H1 (cell line): ENCODE data around the gene CDKN2C. TPM values are rescaled to one million over a fixed set of nuclear protein-coding genes. Genes with fewer than 3 reads are reported as not detected.

Source experiments
- CTCF ChIA-PET: fragments of 300-600 bp; sonication (Branson Sonifier 250); formaldehyde crosslinking; loops from one replicate; lab custom pipeline; 2021; ENCODE audit not compliant: partially characterized antibody; lab: Charles Lee
- POLR2A ChIA-PET: fragments of 300-600 bp; sonication (Branson Sonifier 250); formaldehyde crosslinking; loops from one replicate; lab custom pipeline; 2021; ENCODE audit warnings: inconsistent platforms; ENCODE audit not compliant: partially characterized antibody; lab: Charles Lee
- DNase-seq, 2 experiments: peaks; one replicate each; pipeline versions ENCODE4 v3.0.0 to v3.0.0-alpha.2; 2010 to 2022; ENCODE audit warnings: low spot score in 2 of 2, low read depth in 1 of 2, mixed read lengths in 1 of 2
- FAIRE-seq: peaks from 2 replicates; lab custom pipeline; 2011; peaks lifted over from hg19 to GRCh38; lab: Jason Lieb, UNC
- H2AFZ ChIP-seq: 2 replicates; pipeline ENCODE4 v1.8.1; 2012; ENCODE audit warnings: low read length, inconsistent platforms
- H2AK5ac ChIP-seq: 2 replicates; pipeline ENCODE4 v1.6.1; 2013; ENCODE audit warnings: low read depth, low read length
- H2BK120ac ChIP-seq: replicated peaks from 2 replicates; pipeline ENCODE3; 2013; ENCODE audit warnings: low read depth, low read length, inconsistent platforms
- H2BK12ac ChIP-seq: 2 replicates; pipeline ENCODE4 v1.6.1; 2013; ENCODE audit warnings: low read depth, low read length
- H2BK15ac ChIP-seq: 2 replicates; pipeline ENCODE4 v1.6.1; 2013; ENCODE audit warnings: low read length
- H2BK20ac ChIP-seq: 2 replicates; pipeline ENCODE4 v1.6.1; 2013; ENCODE audit warnings: low read length
- H2BK5ac ChIP-seq: 2 replicates; pipeline ENCODE4 v1.6.1; 2013; ENCODE audit warnings: low read depth, low read length
- H3K14ac ChIP-seq: 2 replicates; pipeline ENCODE4 v1.6.1; 2013; ENCODE audit warnings: inconsistent platforms; ENCODE audit not compliant: insufficient read length
- H3K18ac ChIP-seq: 2 replicates; pipeline ENCODE4 v1.6.1; 2013; ENCODE audit warnings: low read length; ENCODE audit errors: extremely low read depth
- H3K23ac ChIP-seq: 2 replicates; pipeline ENCODE4 v1.6.1; 2013; ENCODE audit warnings: inconsistent platforms; ENCODE audit not compliant: insufficient read length
- H3K23me2 ChIP-seq: 2 replicates; pipeline ENCODE4 v1.6.1; 2013; ENCODE audit warnings: low read depth, low read length
- H3K27ac ChIP-seq: 2 replicates; pipeline ENCODE4 v1.6.1; 2011; ENCODE audit warnings: low read depth, low read length, inconsistent platforms
- H3K27me3 ChIP-seq, 4 experiments: replicated peaks in 1 of 4; 1 replicate in 1 of 4; 2 replicates in 3 of 4; pipeline versions ENCODE4 v1.6.1 to v1.8.1; 2011 to 2013; ENCODE audit warnings: low read length in 3 of 4, mild to moderate bottlenecking in 3 of 4, inconsistent platforms in 2 of 4, mixed read lengths in 2 of 4, moderate library complexity in 1 of 4; ENCODE audit not compliant: control insufficient read depth in 3 of 4, insufficient read depth in 3 of 4; ENCODE audit errors: extremely low read depth in 1 of 4
- H3K36me3 ChIP-seq, 4 experiments: 2 replicates each; pipeline versions ENCODE4 v1.6.1 to v1.8.1; 2011 to 2013; ENCODE audit warnings: mild to moderate bottlenecking in 4 of 4, low read length in 3 of 4, moderate library complexity in 2 of 4, control low read depth in 1 of 4, inconsistent platforms in 1 of 4; ENCODE audit not compliant: insufficient read depth in 4 of 4, control insufficient read depth in 2 of 4
- H3K4ac ChIP-seq: replicated peaks from 2 replicates; pipeline ENCODE3; 2013; ENCODE audit warnings: low read length, low read depth, mixed read lengths, inconsistent platforms; ENCODE audit not compliant: insufficient read length
- H3K4me1 ChIP-seq, 4 experiments: replicated peaks in 1 of 4; 1 replicate in 1 of 4; 2 replicates in 3 of 4; pipeline versions ENCODE4 v1.6.1 to v1.8.1; 2011 to 2013; ENCODE audit warnings: low read length in 3 of 4, inconsistent platforms in 2 of 4, mixed read lengths in 1 of 4; ENCODE audit not compliant: insufficient read depth in 4 of 4, control insufficient read depth in 3 of 4
- H3K4me2 ChIP-seq, 2 experiments: 2 replicates each; pipeline versions ENCODE4 v1.6.1 to v1.8.1; 2011 to 2013; ENCODE audit warnings: low read depth in 2 of 2, low read length in 2 of 2, control low read depth in 1 of 2, inconsistent platforms in 1 of 2, mild to moderate bottlenecking in 1 of 2; ENCODE audit not compliant: insufficient read depth in 1 of 2
- H3K4me3 ChIP-seq, 4 experiments: fragments of 200-600, 300-600 bp in 1 of 4; sonication (generic), shearing (Covaris generic), sonication (Bioruptor Twin) in 1 of 4; 2 replicates each; pipeline versions ENCODE4 v1.5.1 to v1.8.1; 2011 to 2016; ENCODE audit warnings: low read length in 4 of 4, low read depth in 3 of 4, control low read depth in 2 of 4, inconsistent platforms in 2 of 4, mild to moderate bottlenecking in 2 of 4, mixed read lengths in 1 of 4, moderate library complexity in 1 of 4; ENCODE audit not compliant: insufficient read depth in 2 of 4; ENCODE audit errors: extremely low read depth in 1 of 4
- H3K56ac ChIP-seq: replicated peaks from 2 replicates; pipeline ENCODE3; 2013; ENCODE audit warnings: low read depth, mild to moderate bottlenecking, mixed read lengths, low read length, inconsistent platforms; ENCODE audit not compliant: insufficient read length
- H3K79me1 ChIP-seq: 2 replicates; pipeline ENCODE4 v1.6.1; 2013; ENCODE audit warnings: low read depth, low read length, control low read depth
- H3K79me2 ChIP-seq, 2 experiments: 2 replicates each; pipeline versions ENCODE4 v1.6.1 to v1.8.1; 2012 to 2013; ENCODE audit warnings: low read length in 2 of 2, mild to moderate bottlenecking in 2 of 2, inconsistent platforms in 1 of 2; ENCODE audit not compliant: insufficient read depth in 2 of 2, control insufficient read depth in 1 of 2
- H3K9ac ChIP-seq, 4 experiments: replicated peaks in 1 of 4; 1 replicate in 1 of 4; 2 replicates in 3 of 4; pipeline versions ENCODE4 v1.6.1 to v1.8.1; 2011 to 2013; ENCODE audit warnings: low read depth in 3 of 4, low read length in 3 of 4, control low read depth in 2 of 4, mild to moderate bottlenecking in 2 of 4, moderate library complexity in 2 of 4, inconsistent platforms in 1 of 4; ENCODE audit errors: extremely low read depth in 1 of 4
- H3K9me3 ChIP-seq, 2 experiments: 2 replicates each; pipeline versions ENCODE4 v1.6.1 to v1.8.1; 2012 to 2013; ENCODE audit warnings: mild to moderate bottlenecking in 2 of 2, moderate library complexity in 2 of 2, control low read depth in 1 of 2, inconsistent platforms in 1 of 2, low read depth in 1 of 2, low read length in 1 of 2, mixed read lengths in 1 of 2; ENCODE audit not compliant: insufficient read depth in 2 of 2
- H4K20me1 ChIP-seq, 2 experiments: replicated peaks in 1 of 2; 2 replicates each; pipeline versions ENCODE3 to v1.8.1; 2011 to 2013; ENCODE audit warnings: inconsistent platforms in 2 of 2, low read length in 2 of 2, mild to moderate bottlenecking in 1 of 2; ENCODE audit not compliant: insufficient read depth in 2 of 2, control insufficient read depth in 1 of 2
- H4K5ac ChIP-seq: 2 replicates; pipeline ENCODE4 v1.6.1; 2013; ENCODE audit warnings: low read length, low read depth, mixed read lengths, inconsistent platforms; ENCODE audit not compliant: insufficient read length
- H4K8ac ChIP-seq: 2 replicates; pipeline ENCODE4 v1.8.0; 2013; ENCODE audit warnings: mild to moderate bottlenecking, moderate library complexity, low read length, inconsistent platforms; ENCODE audit not compliant: insufficient read depth; ENCODE audit errors: extremely low read depth
- H4K91ac ChIP-seq: replicated peaks from 2 replicates; pipeline ENCODE3; 2013; ENCODE audit warnings: low read length, mixed read lengths, inconsistent platforms; ENCODE audit not compliant: insufficient read length
- ASH2L ChIP-seq: fragments of 200-600, 300-600 bp; sonication (generic); IDR thresholded peaks from one replicate; pipeline ENCODE4 v1.7.1; 2017; ENCODE audit warnings: low read length
- CTBP2 ChIP-seq: IDR thresholded peaks from 2 replicates; pipeline ENCODE4 v1.7.0; 2011; ENCODE audit warnings: borderline replicate concordance, mild to moderate bottlenecking, moderate library complexity, mixed read lengths, low read length; ENCODE audit not compliant: insufficient read depth, insufficient read length
- GABPA ChIP-seq: IDR thresholded peaks from 2 replicates; pipeline ENCODE4 v1.6.1; 2011; ENCODE audit warnings: mild to moderate bottlenecking, low read length, moderate library complexity, borderline replicate concordance; ENCODE audit not compliant: insufficient read depth
- HDAC2 ChIP-seq, 2 experiments: fragments of 300-600 bp in 1 of 2; sonication (generic) in 1 of 2; IDR thresholded peaks; 2 replicates each; pipeline ENCODE4 v1.6.1; 2011 to 2012; ENCODE audit warnings: low read depth in 2 of 2, low read length in 2 of 2, mild to moderate bottlenecking in 2 of 2, moderate library complexity in 2 of 2, borderline replicate concordance in 1 of 2, inconsistent platforms in 1 of 2
- POLR2A ChIP-seq, 2 experiments: IDR thresholded peaks; 1 replicate in 1 of 2; 2 replicates in 1 of 2; pipeline ENCODE4 v1.6.1; 2011; ENCODE audit warnings: low read depth in 2 of 2, low read length in 2 of 2, mild to moderate bottlenecking in 2 of 2; ENCODE audit errors: control extremely low read depth in 1 of 2
- RAD21 ChIP-seq, 2 experiments: IDR thresholded peaks in 1 of 2; conservative IDR thresholded peaks in 1 of 2; 2 replicates each; pipeline ENCODE4 v1.6.1; 2011; ENCODE audit warnings: low read depth in 2 of 2, low read length in 2 of 2, improper control_type of control experiment in 1 of 2, inconsistent platforms in 1 of 2, mild to moderate bottlenecking in 1 of 2, moderate library complexity in 1 of 2
- RNF2 ChIP-seq: fragments of 200-900, 300-1000 bp; sonication (generic); IDR thresholded peaks from 2 replicates; pipeline ENCODE4 v1.7.1; 2016; ENCODE audit warnings: borderline replicate concordance, low read depth, mild to moderate bottlenecking, antibody characterized with exemption, low read length; ENCODE audit not compliant: poor library complexity, severe bottlenecking; ENCODE audit errors: missing control alignments
- SIRT6 ChIP-seq: IDR thresholded peaks from one replicate; pipeline ENCODE4 v1.7.1; 2012; ENCODE audit warnings: low read length, inconsistent platforms
- SRF ChIP-seq: IDR thresholded peaks from 2 replicates; pipeline ENCODE4 v1.6.1; 2011; ENCODE audit warnings: mild to moderate bottlenecking, low read depth, low read length, moderate library complexity
- SUZ12 ChIP-seq: fragments of 200-600 bp; sonication (generic); IDR thresholded peaks from 2 replicates; pipeline ENCODE4 v1.6.1; 2012; ENCODE audit warnings: mild to moderate bottlenecking, inconsistent platforms, low read length, moderate library complexity, mixed read lengths
- TBP ChIP-seq: IDR thresholded peaks from 2 replicates; pipeline ENCODE4 v1.6.1; 2011; ENCODE audit warnings: low read depth, low read length, improper control_type of control experiment
- TEAD4 ChIP-seq: IDR thresholded peaks from 2 replicates; pipeline ENCODE4 v1.6.1; 2012; ENCODE audit warnings: low read depth, low read length, inconsistent platforms, mixed read lengths
- WGBS, 2 experiments: shearing (Covaris generic) in 1 of 2; methylation state at CpG; one replicate each; pipeline versions ENCODE4 v1.1.6 to v1.1.7; 2013 to 2015; ENCODE audit warnings: low lambda C conversion rate in 2 of 2, mixed read lengths in 2 of 2, inconsistent platforms in 1 of 2, low coverage in 1 of 2, missing lambda C conversion rate in 1 of 2; ENCODE audit not compliant: insufficient replicate concordance in 2 of 2, insufficient coverage in 1 of 2, insufficient read length in 1 of 2; ENCODE audit errors: extremely low coverage in 1 of 2, missing lambda C conversion rate in 1 of 2; 5-methylcytosine and 5-hydroxymethylcytosine counted together
- polyA plus RNA-seq, 7 experiments: library from polyadenylated mRNA; depleted of rRNA in 3 of 7; stranded (reverse) in 5 of 7; unstranded in 2 of 7; fragments of >200 nt in 5 of 7; fragments of 200-250 nt in 2 of 7; gene quantifications; 1 replicate in 5 of 7; 2 replicates in 1 of 7; 4 replicates in 1 of 7; pipeline versions ENCODE4 v1.2.1 to v1.2.3, GENCODE V29; 2011 to 2013; ENCODE audit warnings: missing spikeins in 2 of 7, mixed read lengths in 2 of 7
- total RNA-seq: library from RNA; stranded (reverse); fragmentation: NEBNext Ultra II Directional; extraction: Animal tissue kit (Norgen Biotek cat#: 25700); gene quantifications from 2 replicates; pipeline ENCODE4 v1.2.1, GENCODE V29; 2021

Gene CDKN2C
- total and polyA plus RNA-seq, 2 of the 8 experiments (the other 6 are each of a cell fraction or from before 2014, with no cell fraction given), result not detected

GRCh38 chr1:50930965-50931737 is 38.9 kb upstream of the CDKN2C start:
- Histone ChIP-seq H3K18ac (no peak overlapping the region), H4K91ac (no peak overlapping the region), H3K27me3 (no peaks in the 10 kb centered on the region), H3K14ac (no peak overlapping the region), H2BK5ac (no peak overlapping the region), H2BK12ac (no peak overlapping the region), H3K23me2 (no peaks in the 10 kb centered on the region), H3K23ac (no peak overlapping the region), H3K4ac (no peak overlapping the region), H4K5ac (no peak overlapping the region), H2AFZ (no peak overlapping the region), H4K20me1 (peaks cover 2 to 3% of the 10 kb centered on the region in 2 experiments), H3K9me3 (no peaks in the 10 kb centered on the region), H3K4me3 (no peak overlapping the region), H3K79me2 (peaks cover 0 to 29% of the 10 kb centered on the region in 2 experiments; a peak in 2 of 4 replicates), H3K36me3 (no peaks in the 10 kb centered on the region), H3K4me2 (no peak overlapping the region), H3K9ac (no peak overlapping the region), H4K8ac (no peak overlapping the region), H3K27ac (no peak overlapping the region), H2BK15ac (no peak overlapping the region), H3K4me1 (no peaks in the 10 kb centered on the region), H3K56ac (no peak overlapping the region), H2AK5ac (no peak overlapping the region), H2BK20ac (no peak overlapping the region), H3K79me1 (peaks cover 2% of the 10 kb centered on the region; the same call in 1 of the 2 replicates), H2BK120ac (no peak overlapping the region)
- ChIA-PET POLR2A (no interaction called here), CTCF (interaction anchor here (1.0 to 3.7 kb wide), 7 partner anchors 8 to 259 kb away, joined by 3 to 28 read pairs (median 18); no protein-coding TSS in a partner anchor)
- WGBS, 2 experiments, result 78% methylated on average over 6 of the region's 6 CpGs; no CpG with 5 or more reads in 1 of the 2 experiments
- DNase-seq, result no peak
- no peak for FAIRE-seq
- TF ChIP-seq RNF2 (no peak), HDAC2 (IDR thresholded peaks at IDR 0.05; ENCODE audit: borderline replicate concordance in 1 of 2, low read depth in 2 of 2, low read length in 2 of 2) (no peak), ASH2L (no peak), TEAD4 (no peak), SIRT6 (no peak), CTBP2 (no peak), TBP (no peak), POLR2A (IDR thresholded peaks at IDR 0.05; ENCODE audit: control extremely low read depth in 1 of 2, low read depth in 2 of 2, low read length in 2 of 2) (no peak), SUZ12 (no peak), SRF (no peak), GABPA (no peak), RAD21 (IDR thresholded peaks at IDR 0.05 in 1 of 2, conservative IDR thresholded peaks at IDR 0.05 in 1 of 2; ENCODE audit: low read depth in 2 of 2, low read length in 2 of 2) (no peak)
